K562 (cell line): Measurements from ENCODE around the gene CDC42BPB. TPM values are rescaled to one million over a fixed set of nuclear protein-coding genes. Genes with fewer than 3 reads are reported as not detected.

Experiments
- ATAC-seq: fragments of 200-7000 bp; cut with Tn5 transposase; 3 replicates; pipeline ENCODE4 v1.9.1; 2020; ENCODE audit warnings: moderate library complexity
- BruUV-seq: library from RNA; stranded (reverse); fragments of 400-500 nt; replicated peaks from 2 replicates; lab custom pipeline; 2021; lab: Mats Ljungman, UMichigan
- CTCF ChIA-PET: fragments of 300-600 bp; formaldehyde crosslinking; extraction: SDS; loops from one replicate; lab custom pipeline; 2021; ENCODE audit warnings: low intra/inter-chr PET ratio; lab: Yijun Ruan, JAX
- POLR2A ChIA-PET: fragments of 300-600, 350-650 bp; sonication (Branson Sonifier 250); formaldehyde crosslinking; extraction: SDS; loops from one replicate; lab custom pipeline; 2021; ENCODE audit warnings: antibody characterized with exemption, inconsistent platforms; lab: Yijun Ruan, JAX
- DNase-seq, 4 experiments: peaks; one replicate each; pipeline versions ENCODE4 v3.0.0 to v3.0.0-alpha.2; 2011 to 2018; ENCODE audit warnings: low spot score in 3 of 4, mixed read lengths in 3 of 4; ENCODE audit errors: extremely low read depth in 1 of 4
- FAIRE-seq: peaks from 2 replicates; lab custom pipeline; 2011; peaks lifted over from hg19 to GRCh38; lab: Jason Lieb, UNC
- H2AFZ ChIP-seq: 2 replicates; pipeline ENCODE4 v1.6.0; 2011; ENCODE audit warnings: low read depth, low read length, control low read depth, inconsistent platforms
- H3K27ac ChIP-seq: fragments of 200-600 bp; 3 replicates; pipeline ENCODE4 v1.8.0; 2011; ENCODE audit warnings: low read depth, mild to moderate bottlenecking, control low read depth, inconsistent platforms, low read length, moderate library complexity, mixed read lengths; ENCODE audit errors: extremely low read depth
- H3K27me3 ChIP-seq, 2 experiments: fragments of 300-600 bp in 1 of 2; 2 replicates in 1 of 2; 3 replicates in 1 of 2; pipeline versions ENCODE4 v1.6.0 to v1.8.0; 2011; ENCODE audit warnings: inconsistent platforms in 2 of 2, low read length in 2 of 2, mild to moderate bottlenecking in 1 of 2, mixed read lengths in 1 of 2, moderate library complexity in 1 of 2; ENCODE audit not compliant: control insufficient read depth in 2 of 2, insufficient read depth in 2 of 2
- H3K36me3 ChIP-seq: fragments of 300-600 bp; 3 replicates; pipeline ENCODE4 v1.8.0; 2011; ENCODE audit warnings: mild to moderate bottlenecking, low read length, inconsistent platforms; ENCODE audit not compliant: control insufficient read depth, insufficient read depth
- H3K4me1 ChIP-seq, 2 experiments: fragments of 200-600 bp in 1 of 2; replicated peaks in 1 of 2; 2 replicates in 1 of 2; 3 replicates in 1 of 2; pipeline versions ENCODE4 v1.5.1 to v1.8.0; 2011; ENCODE audit warnings: inconsistent platforms in 2 of 2, low read length in 2 of 2, mild to moderate bottlenecking in 1 of 2, mixed read lengths in 1 of 2, moderate library complexity in 1 of 2; ENCODE audit not compliant: control insufficient read depth in 2 of 2, insufficient read depth in 2 of 2
- H3K4me2 ChIP-seq: 2 replicates; pipeline ENCODE4 v1.6.1; 2011; ENCODE audit warnings: low read length, control low read depth, inconsistent platforms, mixed read lengths; ENCODE audit not compliant: insufficient read depth
- H3K4me3 ChIP-seq: fragments of 200-600 bp; sonication (generic), shearing (Covaris generic); 2 replicates; pipeline ENCODE4 v1.5.1; 2016; ENCODE audit warnings: control low read depth, inconsistent platforms
- H3K79me2 ChIP-seq: fragments of 200-600 bp; 3 replicates; pipeline ENCODE4 v1.8.0; 2011; ENCODE audit warnings: low read length, inconsistent platforms; ENCODE audit not compliant: control insufficient read depth, insufficient read depth
- H3K9ac ChIP-seq, 2 experiments: 2 replicates each; pipeline versions ENCODE4 v1.6.0 to v1.6.1; 2011; ENCODE audit warnings: low read depth in 2 of 2, low read length in 2 of 2, control low read depth in 1 of 2, inconsistent platforms in 1 of 2, mild to moderate bottlenecking in 1 of 2, mixed read lengths in 1 of 2; ENCODE audit not compliant: insufficient read depth in 1 of 2
- H3K9me1 ChIP-seq: one replicate; pipeline ENCODE4 v1.6.0; 2011; ENCODE audit warnings: inconsistent platforms, mild to moderate bottlenecking, low read length, moderate library complexity; ENCODE audit not compliant: control insufficient read depth, insufficient read depth
- H3K9me3 ChIP-seq: replicated peaks from 2 replicates; pipeline ENCODE4 v1.5.1; 2011; ENCODE audit warnings: low read depth, low read length, inconsistent platforms; ENCODE audit not compliant: control insufficient read depth, insufficient read depth
- H4K20me1 ChIP-seq: replicated peaks from 2 replicates; pipeline ENCODE4 v1.6.1; 2011; ENCODE audit warnings: low read length, inconsistent platforms, mixed read lengths; ENCODE audit not compliant: control insufficient read depth, insufficient read depth
- MBD1 ChIP-seq: fragments of 250-450 bp; sonication (Bioruptor Pico); IDR thresholded peaks from 2 replicates; pipeline ENCODE4 v1.8.0; 2022; ENCODE audit warnings: inconsistent platforms
- OTX1 ChIP-seq: fragments of 450-650 bp; formaldehyde crosslinking; IDR thresholded peaks from 2 replicates; pipeline ENCODE4 v1.4.0; 2022; ENCODE audit warnings: mild to moderate bottlenecking
- POLR2G ChIP-seq: fragments of 200-400 bp; formaldehyde crosslinking; IDR thresholded peaks from 2 replicates; pipeline ENCODE4 v1.6.1; 2017; ENCODE audit warnings: low read depth, mild to moderate bottlenecking, antibody characterized with exemption, low read length, moderate library complexity
- PURB ChIP-seq: sonication (generic); formaldehyde crosslinking; IDR thresholded peaks from 2 replicates; pipeline ENCODE4 v1.9.0; 2021; ENCODE audit warnings: low read depth, mild to moderate bottlenecking, missing genetic modification reagents
- ZEB2 ChIP-seq: fragments of 450-650 bp; IDR thresholded peaks from 2 replicates; pipeline ENCODE4 v1.6.1; 2016
- ZNF316 ChIP-seq: fragments of 450-650 bp; IDR thresholded peaks from 2 replicates; pipeline ENCODE4 v1.6.1; 2016
- WGBS: fragments of 100-300 bp; shearing (Covaris generic); methylation state at CpG from one replicate; pipeline ENCODE4 v1.1.6; 2016; ENCODE audit warnings: low coverage, mixed read lengths; ENCODE audit not compliant: insufficient coverage; ENCODE audit errors: missing lambda C conversion rate; 5-methylcytosine and 5-hydroxymethylcytosine counted together
- in situ Hi-C: fragments of 300-500 bp; cut with MboI; formaldehyde crosslinking; loops from 4 replicates; pipeline ENCODE4 v1.15.0; 2018; ENCODE audit warnings: inconsistent platforms, mixed read lengths
- intact Hi-C: fragments of 100-400 bp; cut with micrococcal nuclease; formaldehyde crosslinking; loops from 2 replicates; pipeline ENCODE4 v1.14.2; 2022
- polyA plus RNA-seq, 8 experiments: library from polyadenylated mRNA; depleted of rRNA in 4 of 8; stranded (reverse) in 5 of 8; unstranded in 3 of 8; fragments of >200 nt; fragmentation: Nextera tagmentation in 2 of 8; fragmentation: Illumina TruSeq in 1 of 8; extraction: Ambion mirVana in 2 of 8; extraction: Trizol in 1 of 8; gene quantifications; 2 replicates each; pipeline versions ENCODE4 v1.2.1 to v1.2.3, GENCODE V29; 2011 to 2014; ENCODE audit warnings: inconsistent platforms in 1 of 8, missing spikeins in 1 of 8
- total RNA-seq, 7 experiments: library from RNA; depleted of rRNA in 6 of 7; stranded (reverse); fragments of >200 nt in 6 of 7; fragmentation: Illumina TruSeq in 2 of 7; extraction: Trizol in 2 of 7; gene quantifications; 2 replicates each; pipeline versions ENCODE4 v1.2.1 to v1.2.3, GENCODE V29; 2011 to 2021; ENCODE audit warnings: low replicate concordance in 1 of 7

Gene CDC42BPB
- total and polyA plus RNA-seq, 9 of the 15 experiments (the other 6 are each of a cell fraction or from before 2014, with no cell fraction given) = 0.07 to 24.3 (median 12.6) TPM

- POLR2A ChIA-PET = interaction anchor here (0.7 kb wide), 1 partner anchor 92 kb away, joined by 3 read pairs; no protein-coding TSS in a partner anchor
- CTCF ChIA-PET = no interaction called here
- in situ Hi-C loops = no loop called here
Measured at GRCh38 chr14:103071544-103072251, 14.3 kb upstream of the CDC42BPB start.

More at GRCh38 chr14:103071544-103072251, 14.3 kb upstream of the CDC42BPB start:
- DNase-seq (no peak), FAIRE-seq (no peak), ATAC-seq (no peak)
- Histone ChIP-seq H2AFZ (no peak overlapping the region), H3K4me2 (no peak overlapping the region), H3K9me3 (no peaks in the 10 kb centered on the region), H3K36me3 (no peaks in the 10 kb centered on the region), H3K79me2 (no peaks in the 10 kb centered on the region), H3K4me3 (no peak overlapping the region), H3K9me1 (no peaks in the 10 kb centered on the region), H3K4me1 (peaks cover 3 to 69% of the 10 kb centered on the region in 2 experiments; a peak in 4 of 5 replicates), H3K27me3 (no peaks in the 10 kb centered on the region), H3K27ac (no peak overlapping the region), H4K20me1 (no peaks in the 10 kb centered on the region), H3K9ac (peak overlapping the region in 1 of 2 experiments; percentile 61; a peak in 1 of 4 replicates)
- BruUV-seq = no TSS peak
- TF ChIP-seq PURB (CRISPR knock-in tag) (no peak), MBD1 (CRISPR knock-in tag) (no peak), POLR2G (no peak), ZEB2 (no peak), ZNF316 (no peak), OTX1 (CRISPR knock-in tag) (no peak)
- WGBS = 60% methylated on average over 20 of the region's 32 CpGs
- intact Hi-C loops = loop anchor here (10.0 kb wide), 1 partner anchor 473 kb away; no protein-coding TSS in a partner anchor
